Panc1 (cell line): ENCODE data around the gene FAM83E. TPM values are rescaled to one million over a fixed set of nuclear protein-coding genes. Genes with fewer than 3 reads are reported as not detected.

Experiments
- ATAC-seq: fragments of 200-7000 bp; cut with Tn5 transposase; 2 replicates; pipeline ENCODE4 v1.9.1; 2020; ENCODE audit warnings: mild to moderate bottlenecking, moderate library complexity
- BruUV-seq: library from RNA; stranded (reverse); fragments of 400-500 nt; replicated peaks from 2 replicates; lab custom pipeline; 2021; lab: Mats Ljungman, UMichigan
- CTCF ChIA-PET: fragments of 300-600 bp; sonication (Branson Sonifier 250); formaldehyde crosslinking; loops from one replicate; lab custom pipeline; 2022; ENCODE audit warnings: antibody characterized with exemption; lab: Charles Lee
- POLR2A ChIA-PET: fragments of 300-600 bp; sonication (Branson Sonifier 250); formaldehyde crosslinking; loops from one replicate; lab custom pipeline; 2022; ENCODE audit warnings: antibody characterized with exemption; lab: Charles Lee
- DNase-seq: peaks from one replicate; pipeline ENCODE4 v3.0.0-alpha.2; 2010; ENCODE audit warnings: low read depth, low spot score
- H3K27ac ChIP-seq: 2 replicates; pipeline ENCODE4 v1.5.1; 2011; ENCODE audit warnings: mild to moderate bottlenecking, low read length, inconsistent platforms
- H3K27me3 ChIP-seq: fragments of 200-500 bp; sonication (Bioruptor generic); 2 replicates; pipeline ENCODE4 v1.6.0; 2014; ENCODE audit warnings: low read length, inconsistent platforms; ENCODE audit not compliant: control insufficient read depth, insufficient read depth
- H3K36me3 ChIP-seq: fragments of 200-500 bp; sonication (Bioruptor generic); 2 replicates; pipeline ENCODE4 v1.5.1; 2014; ENCODE audit warnings: inconsistent platforms, mild to moderate bottlenecking, low read length, moderate library complexity; ENCODE audit not compliant: control insufficient read depth, insufficient read depth
- H3K4me1 ChIP-seq: 2 replicates; pipeline ENCODE4 v1.5.1; 2011; ENCODE audit warnings: inconsistent platforms, mild to moderate bottlenecking, low read length, moderate library complexity; ENCODE audit not compliant: control insufficient read depth, insufficient read depth
- H3K4me3 ChIP-seq, 2 experiments: 2 replicates each; pipeline ENCODE4 v1.5.1; 2011 to 2012; ENCODE audit warnings: low read depth in 2 of 2, low read length in 2 of 2, mild to moderate bottlenecking in 2 of 2, inconsistent platforms in 1 of 2, moderate library complexity in 1 of 2
- H3K9me3 ChIP-seq: fragments of 200-500 bp; sonication (Bioruptor generic); 2 replicates; pipeline ENCODE4 v1.5.1; 2014; ENCODE audit warnings: low read depth, mild to moderate bottlenecking, inconsistent platforms, low read length, moderate library complexity; ENCODE audit not compliant: control insufficient read depth, insufficient read depth
- POLR2AphosphoS5 ChIP-seq: IDR thresholded peaks from 2 replicates; pipeline ENCODE4 v1.6.1; 2012; ENCODE audit warnings: mild to moderate bottlenecking, low read depth, low read length, moderate library complexity
- SIN3A ChIP-seq: IDR thresholded peaks from 2 replicates; pipeline ENCODE4 v1.6.1; 2012; ENCODE audit warnings: low read depth, mild to moderate bottlenecking, low read length, moderate library complexity, borderline replicate concordance; ENCODE audit not compliant: insufficient read depth
- TCF7L2 ChIP-seq: IDR thresholded peaks from 2 replicates; pipeline ENCODE4 v1.6.1; 2011; ENCODE audit warnings: mild to moderate bottlenecking, low read depth, low read length, inconsistent platforms
- in situ Hi-C: cut with HindIII; loops from 2 replicates; pipeline ENCODE4 v1.10.0; 2016; ENCODE audit warnings: low sequenced_read_pairs, low pct_unique_long_range_greater_than_20kb
- intact Hi-C: fragments of 100-400 bp; cut with micrococcal nuclease; formaldehyde crosslinking; loops from one replicate; pipeline ENCODE4 v1.10.0; 2022; ENCODE audit not compliant: unreplicated experiment
- total RNA-seq: library from RNA; stranded (reverse); gene quantifications from one replicate; pipeline ENCODE4 v1.2.1, GENCODE V29; 2021; ENCODE audit not compliant: unreplicated experiment
- TF ChIP-seq, protein P1 (sequence below), 2 experiments: IDR thresholded peaks; 2 replicates each; pipeline ENCODE4 v1.6.1; 2011 to 2012; ENCODE audit warnings: low read depth in 2 of 2, control low read depth in 1 of 2, low read length in 1 of 2, mild to moderate bottlenecking in 1 of 2, moderate library complexity in 1 of 2; ENCODE audit not compliant: insufficient read depth in 1 of 2
- TF ChIP-seq, protein P2 (sequence below): fragments of 450-650 bp; IDR thresholded peaks from 2 replicates; pipeline ENCODE4 v1.5.1; 2017; ENCODE audit warnings: mild to moderate bottlenecking

Gene FAM83E
- total RNA-seq, 1 experiment from 2014 or later, result 1.0 TPM

DNA sequence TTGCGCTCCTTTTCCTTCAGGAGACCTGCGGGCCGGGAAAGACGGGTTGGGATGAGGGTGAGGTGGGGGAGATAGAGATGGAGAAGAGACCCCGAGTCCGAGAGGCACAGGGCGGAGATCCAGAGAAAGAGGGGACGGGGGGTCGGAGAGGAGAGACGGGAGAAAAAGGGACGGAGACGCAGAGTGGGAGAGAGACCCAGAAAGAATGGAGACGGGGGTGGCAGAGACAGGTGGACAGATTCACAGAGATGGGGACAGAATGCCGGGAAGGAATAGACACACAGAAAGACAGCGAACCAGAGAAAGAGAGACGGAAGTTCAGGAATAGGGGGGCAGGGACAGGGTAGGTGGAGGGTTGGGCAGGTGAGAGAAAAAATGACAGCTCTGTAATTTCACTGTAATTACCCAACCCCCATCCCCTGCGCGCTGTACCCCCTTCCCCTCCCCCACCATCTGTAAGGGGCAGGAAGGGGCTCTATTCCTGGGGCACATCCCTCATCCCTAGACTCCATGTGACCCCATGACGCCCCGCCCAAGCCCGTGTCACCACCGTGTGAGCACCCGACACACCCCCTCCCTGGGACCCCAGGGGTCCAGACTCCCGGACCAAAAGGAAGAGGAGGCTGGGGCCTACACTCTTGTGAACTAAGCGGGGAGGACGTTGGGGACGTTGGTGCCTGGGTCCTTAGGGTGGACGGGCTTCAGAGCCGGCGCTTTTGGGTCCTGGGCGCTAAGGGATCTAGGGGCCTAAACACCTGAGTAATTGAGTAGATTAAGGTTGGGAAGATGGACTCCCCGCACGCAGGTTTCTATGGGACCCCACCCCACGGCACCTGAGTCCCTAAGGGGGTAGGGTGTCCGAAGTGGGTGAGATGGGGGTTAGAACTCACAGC lies 21.3 kb upstream of the FAM83E start:
- Histone ChIP-seq H3K27ac (peak overlapping the region; percentile 81), H3K27me3 (no peaks in the 10 kb centered on the region), H3K9me3 (no peaks in the 10 kb centered on the region), H3K4me1 (peaks cover 25% of the 10 kb centered on the region), H3K36me3 (no peaks in the 10 kb centered on the region; the same call in 1 of the 2 replicates), H3K4me3 (peak overlapping the region; percentile 62 to 71)
- TF ChIP-seq POLR2AphosphoS5 (no peak), SIN3A (no peak), TCF7L2 (no peak)
- TF ChIP-seq, protein P1, sequence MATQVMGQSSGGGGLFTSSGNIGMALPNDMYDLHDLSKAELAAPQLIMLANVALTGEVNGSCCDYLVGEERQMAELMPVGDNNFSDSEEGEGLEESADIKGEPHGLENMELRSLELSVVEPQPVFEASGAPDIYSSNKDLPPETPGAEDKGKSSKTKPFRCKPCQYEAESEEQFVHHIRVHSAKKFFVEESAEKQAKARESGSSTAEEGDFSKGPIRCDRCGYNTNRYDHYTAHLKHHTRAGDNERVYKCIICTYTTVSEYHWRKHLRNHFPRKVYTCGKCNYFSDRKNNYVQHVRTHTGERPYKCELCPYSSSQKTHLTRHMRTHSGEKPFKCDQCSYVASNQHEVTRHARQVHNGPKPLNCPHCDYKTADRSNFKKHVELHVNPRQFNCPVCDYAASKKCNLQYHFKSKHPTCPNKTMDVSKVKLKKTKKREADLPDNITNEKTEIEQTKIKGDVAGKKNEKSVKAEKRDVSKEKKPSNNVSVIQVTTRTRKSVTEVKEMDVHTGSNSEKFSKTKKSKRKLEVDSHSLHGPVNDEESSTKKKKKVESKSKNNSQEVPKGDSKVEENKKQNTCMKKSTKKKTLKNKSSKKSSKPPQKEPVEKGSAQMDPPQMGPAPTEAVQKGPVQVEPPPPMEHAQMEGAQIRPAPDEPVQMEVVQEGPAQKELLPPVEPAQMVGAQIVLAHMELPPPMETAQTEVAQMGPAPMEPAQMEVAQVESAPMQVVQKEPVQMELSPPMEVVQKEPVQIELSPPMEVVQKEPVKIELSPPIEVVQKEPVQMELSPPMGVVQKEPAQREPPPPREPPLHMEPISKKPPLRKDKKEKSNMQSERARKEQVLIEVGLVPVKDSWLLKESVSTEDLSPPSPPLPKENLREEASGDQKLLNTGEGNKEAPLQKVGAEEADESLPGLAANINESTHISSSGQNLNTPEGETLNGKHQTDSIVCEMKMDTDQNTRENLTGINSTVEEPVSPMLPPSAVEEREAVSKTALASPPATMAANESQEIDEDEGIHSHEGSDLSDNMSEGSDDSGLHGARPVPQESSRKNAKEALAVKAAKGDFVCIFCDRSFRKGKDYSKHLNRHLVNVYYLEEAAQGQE (IDR thresholded peaks at IDR 0.05; ENCODE audit: insufficient read depth in 1 of 2, low read depth in 2 of 2, low read length in 1 of 2), result no peak
- TF ChIP-seq, protein P2, sequence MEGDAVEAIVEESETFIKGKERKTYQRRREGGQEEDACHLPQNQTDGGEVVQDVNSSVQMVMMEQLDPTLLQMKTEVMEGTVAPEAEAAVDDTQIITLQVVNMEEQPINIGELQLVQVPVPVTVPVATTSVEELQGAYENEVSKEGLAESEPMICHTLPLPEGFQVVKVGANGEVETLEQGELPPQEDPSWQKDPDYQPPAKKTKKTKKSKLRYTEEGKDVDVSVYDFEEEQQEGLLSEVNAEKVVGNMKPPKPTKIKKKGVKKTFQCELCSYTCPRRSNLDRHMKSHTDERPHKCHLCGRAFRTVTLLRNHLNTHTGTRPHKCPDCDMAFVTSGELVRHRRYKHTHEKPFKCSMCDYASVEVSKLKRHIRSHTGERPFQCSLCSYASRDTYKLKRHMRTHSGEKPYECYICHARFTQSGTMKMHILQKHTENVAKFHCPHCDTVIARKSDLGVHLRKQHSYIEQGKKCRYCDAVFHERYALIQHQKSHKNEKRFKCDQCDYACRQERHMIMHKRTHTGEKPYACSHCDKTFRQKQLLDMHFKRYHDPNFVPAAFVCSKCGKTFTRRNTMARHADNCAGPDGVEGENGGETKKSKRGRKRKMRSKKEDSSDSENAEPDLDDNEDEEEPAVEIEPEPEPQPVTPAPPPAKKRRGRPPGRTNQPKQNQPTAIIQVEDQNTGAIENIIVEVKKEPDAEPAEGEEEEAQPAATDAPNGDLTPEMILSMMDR, result no peak
- in situ Hi-C loops, result no loop called here
- no TSS peak for BruUV-seq
- ChIA-PET CTCF (interaction anchor here (0.6 kb wide), 1 partner anchor 146 kb away, joined by 10 read pairs; no protein-coding TSS in a partner anchor), POLR2A (interaction anchor here (0.6 kb wide), 1 partner anchor 462 kb away, joined by 3 read pairs; no protein-coding TSS in a partner anchor)
- intact Hi-C loops, result no loop called here
- DNase-seq (no peak), ATAC-seq (no peak)

DNA sequence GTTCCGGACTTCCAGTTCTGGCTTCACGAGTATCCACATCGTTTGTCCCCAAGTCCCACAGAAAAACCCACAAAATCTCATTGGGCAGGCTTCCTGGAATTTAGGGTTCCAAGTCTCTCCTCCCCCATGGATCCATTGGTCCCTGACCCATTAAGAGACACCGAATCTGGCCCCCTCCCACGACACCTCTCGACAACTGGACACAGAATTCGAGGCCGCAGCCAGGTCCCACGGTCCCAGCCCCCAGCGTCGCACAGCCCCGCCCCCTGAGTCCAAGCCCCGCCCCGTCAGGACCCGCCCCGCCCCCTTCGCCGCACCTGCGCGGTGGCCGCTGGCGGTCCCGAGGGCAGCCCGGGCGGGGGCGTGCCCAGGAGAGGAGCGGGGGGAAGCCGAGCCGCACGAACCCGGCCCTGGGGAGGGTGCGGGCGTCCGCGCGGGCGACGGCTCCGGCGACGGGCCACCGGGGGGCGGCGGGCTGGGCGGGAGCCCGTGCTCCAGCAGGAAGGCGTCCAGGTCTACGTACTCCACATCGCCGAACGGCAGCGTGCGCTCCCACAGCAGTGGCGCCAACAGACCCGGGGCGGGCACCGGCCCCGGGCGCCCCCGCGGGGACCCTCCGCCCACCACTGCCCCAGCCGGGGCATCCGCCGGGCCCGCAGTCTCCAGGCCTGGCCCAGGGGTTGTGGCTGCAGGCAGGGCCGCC lies 20.5 kb upstream of the FAM83E start:
- Histone ChIP-seq H3K36me3 (no peaks in the 10 kb centered on the region; the same call in 1 of the 2 replicates), H3K27me3 (no peaks in the 10 kb centered on the region), H3K4me3 (peak overlapping the region; percentile 62 to 71), H3K9me3 (no peaks in the 10 kb centered on the region), H3K27ac (peak overlapping the region; percentile 96), H3K4me1 (peaks cover 26% of the 10 kb centered on the region)
- TF ChIP-seq, protein P1 (IDR thresholded peaks at IDR 0.05; ENCODE audit: insufficient read depth in 1 of 2, low read depth in 2 of 2, low read length in 1 of 2), result no peak
- TF ChIP-seq, protein P2, result no peak
- TF ChIP-seq TCF7L2 (no peak), SIN3A (no peak), POLR2AphosphoS5 (no peak)
- ATAC-seq (peak; percentile 31), DNase-seq (no peak)
- intact Hi-C loops (no loop called here), in situ Hi-C loops (no loop called here)
- BruUV-seq, result no TSS peak
- CTCF ChIA-PET, result no interaction called here
- POLR2A ChIA-PET, result no interaction called here
